Dermis blood vessel endothelial cell (primary cell): ENCODE measurements around the gene ENPP7. TPM values are rescaled to one million over a fixed set of nuclear protein-coding genes. Genes with fewer than 3 reads are reported as not detected.

Experiments used
- total RNA-seq: library from RNA; depleted of rRNA; stranded (reverse); fragments of >200 nt; gene quantifications from 2 replicates; pipeline ENCODE4 v1.2.3, GENCODE V29; 2014

Gene ENPP7
- total RNA-seq, 1 donor from 2014 or later: not detected

Other genes with a start within 250 kb of the ENPP7 start
- gene RBFOX3, start 119.9 kb upstream of the ENPP7 start, total RNA-seq: not detected in 2 replicates
- gene CBX2, start 47.2 kb downstream of the ENPP7 start, total RNA-seq: 12.9 and 14.1 TPM in 2 replicates
- gene CBX8, start 66.1 kb downstream of the ENPP7 start, total RNA-seq: 2.7 and 5.1 TPM in 2 replicates
- 11.1 and 13.5 TPM in 2 replicates for gene CBX4, start 108.5 kb downstream of the ENPP7 start, total RNA-seq